ENCODE results near the gene C1orf21.

The C1orf21 gene

GRCh38 chr1:184445997-184446396 lies 59.2 kb downstream of the C1orf21 start:
- no peak for DNase-seq (ENCODE audit: low read depth in 2 of 2)

DNA sequence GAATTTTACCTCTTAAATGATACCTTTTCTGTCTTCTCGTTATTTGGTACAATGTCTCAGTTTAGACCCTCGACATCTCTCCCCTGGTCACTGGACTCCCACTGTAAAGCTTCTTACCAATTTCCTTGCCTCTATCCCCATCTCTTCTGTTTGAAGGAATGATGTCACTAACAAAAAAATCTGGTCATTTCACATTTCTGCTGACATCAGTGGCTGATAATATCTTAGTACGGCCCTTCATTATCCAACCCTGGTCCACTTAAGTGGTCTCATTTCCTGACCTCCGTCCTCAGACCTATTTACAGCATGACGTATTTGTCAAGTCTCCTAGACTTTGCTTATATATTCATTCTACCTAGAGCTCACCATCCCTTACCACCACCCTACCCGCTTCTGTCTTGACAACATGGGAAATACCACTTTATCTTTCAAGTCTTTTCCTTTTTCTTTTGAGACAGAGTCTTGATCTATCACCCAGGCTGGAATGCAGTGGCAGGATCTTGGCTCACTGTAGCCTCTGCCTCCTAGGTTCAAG lies 60.9 kb downstream of the C1orf21 start:
- no peak for DNase-seq (ENCODE audit: low read depth in 2 of 2)

DNA sequence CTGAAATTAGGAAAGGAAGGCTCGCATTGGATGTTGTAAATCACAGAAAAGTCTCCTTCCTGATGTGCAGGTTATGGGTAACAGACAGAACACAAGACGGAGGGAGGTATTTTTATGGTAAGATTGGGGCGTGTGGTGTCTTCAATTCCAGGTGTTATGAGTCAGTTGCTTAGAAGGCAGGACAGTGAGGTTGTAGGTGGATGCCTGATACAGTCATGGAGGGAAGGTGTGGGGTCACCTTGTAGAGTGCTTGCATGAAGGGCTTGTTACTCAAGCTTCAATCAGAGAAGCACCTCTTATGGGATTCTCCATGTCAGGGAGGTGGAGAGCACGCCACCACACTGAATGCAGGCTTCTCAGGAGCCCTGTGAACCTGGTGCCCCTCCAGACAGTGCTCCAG lies 63.1 kb downstream of the C1orf21 start:
- no peak for DNase-seq (ENCODE audit: low read depth in 2 of 2)

- DNase-seq (ENCODE audit: low read depth in 2 of 2): no peak
These were observed 69.0 kb downstream of the C1orf21 start for GRCh38 chr1:184455786-184456185.

- DNase-seq (ENCODE audit: low read depth in 2 of 2): no peak
These were observed 69.4 kb downstream of the C1orf21 start for GRCh38 chr1:184456189-184456588.

DNA sequence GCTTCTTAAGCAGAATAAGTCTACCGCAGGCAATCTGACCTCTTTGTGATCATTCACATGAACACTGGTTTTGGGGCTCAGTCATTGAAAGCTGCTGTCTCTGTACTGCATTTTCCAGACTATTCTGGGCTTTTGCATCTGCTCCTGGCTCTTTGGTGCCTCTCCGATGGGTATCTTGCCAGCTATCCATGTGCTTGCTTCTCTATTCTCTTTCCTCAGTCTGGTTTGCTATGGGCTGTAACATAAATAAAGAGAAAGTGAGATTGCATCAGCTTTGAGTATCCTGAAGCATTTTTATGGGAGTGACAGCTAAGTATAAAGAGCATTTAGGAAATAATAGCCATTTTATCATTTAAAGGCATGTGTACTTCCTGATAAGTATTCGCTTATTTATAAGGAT lies 70.7 kb downstream of the C1orf21 start:
- no peak for DNase-seq (ENCODE audit: low read depth in 2 of 2)

- no peak for DNase-seq (ENCODE audit: low read depth in 2 of 2)
These were observed 74.5 kb downstream of the C1orf21 start for GRCh38 chr1:184461321-184461720.

GRCh38 chr1:184462155-184462554 lies 75.3 kb downstream of the C1orf21 start:
- no peak for DNase-seq (ENCODE audit: low read depth in 2 of 2)

- no peak for DNase-seq (ENCODE audit: low read depth in 2 of 2)
These were observed 76.2 kb downstream of the C1orf21 start for GRCh38 chr1:184462990-184463389.

DNA sequence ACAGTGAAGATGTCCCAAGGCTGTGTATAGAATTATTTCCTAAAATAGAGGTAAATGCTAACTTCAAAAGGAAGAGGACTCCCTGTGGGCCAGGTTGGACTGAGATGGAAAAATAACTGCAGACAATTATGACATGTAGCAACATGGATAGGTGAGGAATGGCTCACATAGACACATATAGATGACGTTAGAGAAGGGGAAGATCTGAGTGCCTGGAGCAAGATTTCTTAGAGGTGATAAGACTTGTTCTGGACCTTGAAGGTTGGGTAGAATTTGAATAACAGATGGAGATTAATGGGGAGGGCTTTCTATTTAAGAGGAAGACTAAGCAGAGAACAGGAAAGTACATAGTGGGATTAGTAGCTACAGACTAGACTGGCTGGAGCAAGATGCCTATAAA lies 76.9 kb downstream of the C1orf21 start:
- DNase-seq (ENCODE audit: low read depth in 2 of 2): no peak

- DNase-seq (ENCODE audit: low read depth in 2 of 2): no peak
These were observed 77.9 kb downstream of the C1orf21 start for GRCh38 chr1:184464757-184465156.

- DNase-seq (ENCODE audit: low read depth in 2 of 2): no peak
These were observed 78.8 kb downstream of the C1orf21 start for GRCh38 chr1:184465489-184466146.

DNA sequence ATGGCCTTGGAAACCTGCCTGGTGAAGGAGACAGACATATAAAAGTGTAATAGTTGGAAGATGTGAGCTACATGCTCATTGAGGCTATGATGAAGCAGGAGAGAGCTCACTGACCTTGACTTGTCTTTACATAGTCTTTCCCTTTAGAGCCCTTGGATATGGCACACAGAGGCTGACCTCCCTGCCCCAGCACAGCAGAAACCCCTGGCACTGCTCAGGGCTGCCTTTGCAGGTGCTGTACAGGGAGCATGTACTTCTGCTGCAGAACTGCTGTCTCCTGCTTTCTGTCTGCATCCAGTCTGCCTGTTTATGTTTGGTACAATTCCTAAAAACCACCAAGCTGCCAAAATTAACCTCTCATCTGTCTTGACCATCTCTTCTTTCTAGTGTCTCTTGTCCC lies 80.5 kb downstream of the C1orf21 start:
- no peak for DNase-seq (ENCODE audit: low read depth in 2 of 2)

GRCh38 chr1:184469396-184469795 lies 82.6 kb downstream of the C1orf21 start:
- DNase-seq (ENCODE audit: low read depth in 2 of 2): no peak

DNA sequence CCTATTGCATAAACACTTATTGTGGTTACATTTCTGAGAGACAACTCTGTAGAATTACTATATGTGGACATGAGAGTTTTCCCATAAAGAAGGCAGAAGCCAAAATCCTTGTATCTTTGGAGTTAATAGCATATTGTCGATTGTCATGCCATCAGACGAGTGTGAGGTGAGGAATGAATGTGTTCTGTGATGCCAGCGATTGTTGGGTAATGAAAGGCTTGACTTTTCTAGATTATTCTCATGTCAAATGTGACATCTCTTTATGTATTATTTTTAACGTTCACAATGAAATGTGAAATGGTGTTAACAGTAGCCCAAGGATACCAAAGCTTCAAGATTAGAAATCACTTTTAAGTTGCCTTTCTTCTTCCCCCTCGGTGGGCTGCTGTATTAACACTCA lies 84.9 kb downstream of the C1orf21 start:
- DNase-seq (ENCODE audit: low read depth in 2 of 2): no peak

- DNase-seq (ENCODE audit: low read depth in 2 of 2): no peak
These were observed 85.3 kb downstream of the C1orf21 start for GRCh38 chr1:184472136-184472535.

DNA sequence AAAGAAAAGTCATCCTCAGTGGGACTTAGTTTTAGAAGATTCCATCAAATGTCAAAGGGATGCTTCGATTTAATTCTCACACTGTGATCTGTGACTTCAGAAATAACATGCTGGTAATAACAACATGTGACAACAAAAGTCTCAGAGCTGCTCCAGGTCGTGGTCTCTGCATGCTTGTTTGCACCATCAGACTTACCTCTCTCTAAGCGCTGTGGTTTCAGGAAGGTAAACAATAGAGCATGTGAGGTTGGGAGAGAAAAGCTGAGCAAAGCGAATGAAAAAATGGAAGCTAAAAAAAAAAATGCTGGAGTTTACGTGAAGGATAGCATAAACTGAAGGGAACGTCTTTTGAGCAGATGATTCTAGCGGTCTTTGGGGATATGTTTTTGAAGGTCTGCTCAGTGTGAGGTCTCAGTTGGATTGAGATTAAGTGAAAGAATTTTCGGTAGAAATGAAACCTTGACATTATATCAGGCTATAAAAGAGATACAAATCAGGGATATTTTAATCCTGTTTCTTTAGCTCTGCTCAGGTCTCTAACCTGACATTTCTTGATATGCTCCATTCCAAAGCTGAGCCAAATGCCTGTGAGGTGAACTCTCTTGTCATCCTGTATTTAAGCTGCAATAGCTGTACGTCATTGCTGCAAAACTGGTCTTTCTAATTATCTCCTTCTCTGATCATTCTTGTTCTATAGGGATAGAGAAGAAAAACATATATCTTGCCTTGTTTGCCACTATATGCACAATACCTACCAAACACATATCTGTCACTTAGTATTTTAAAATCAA lies 86.5 kb downstream of the C1orf21 start:
- DNase-seq (ENCODE audit: low read depth in 2 of 2): no peak

- no peak for DNase-seq (ENCODE audit: low read depth in 2 of 2)
These were observed 89.4 kb downstream of the C1orf21 start for GRCh38 chr1:184476187-184476586.

- DNase-seq (ENCODE audit: low read depth in 2 of 2): no peak
These were observed 92.8 kb downstream of the C1orf21 start for GRCh38 chr1:184479435-184480167.

GRCh38 chr1:184480736-184481135 lies 93.9 kb downstream of the C1orf21 start:
- DNase-seq (ENCODE audit: low read depth in 2 of 2): no peak

DNA sequence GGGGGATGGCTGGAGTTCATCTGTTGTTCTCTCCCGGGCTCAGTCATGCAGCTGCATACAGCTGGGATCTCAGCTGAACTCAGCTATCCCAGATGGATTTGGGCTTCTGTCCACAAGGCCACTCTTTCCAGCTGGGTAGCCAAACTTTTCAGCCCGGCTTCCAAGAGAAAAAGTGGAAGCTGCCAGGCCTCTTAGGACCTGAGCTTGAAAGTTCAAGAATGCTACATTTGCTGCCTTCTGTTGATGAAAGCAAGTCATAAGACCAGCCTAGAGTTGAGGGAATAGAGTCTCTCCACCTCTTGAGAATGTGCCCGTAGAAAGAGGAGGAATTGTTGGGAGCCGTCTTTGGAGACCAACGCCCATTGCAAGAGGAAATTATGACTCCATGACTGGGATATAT lies 95.3 kb downstream of the C1orf21 start:
- no peak for DNase-seq (ENCODE audit: low read depth in 2 of 2)

DNA sequence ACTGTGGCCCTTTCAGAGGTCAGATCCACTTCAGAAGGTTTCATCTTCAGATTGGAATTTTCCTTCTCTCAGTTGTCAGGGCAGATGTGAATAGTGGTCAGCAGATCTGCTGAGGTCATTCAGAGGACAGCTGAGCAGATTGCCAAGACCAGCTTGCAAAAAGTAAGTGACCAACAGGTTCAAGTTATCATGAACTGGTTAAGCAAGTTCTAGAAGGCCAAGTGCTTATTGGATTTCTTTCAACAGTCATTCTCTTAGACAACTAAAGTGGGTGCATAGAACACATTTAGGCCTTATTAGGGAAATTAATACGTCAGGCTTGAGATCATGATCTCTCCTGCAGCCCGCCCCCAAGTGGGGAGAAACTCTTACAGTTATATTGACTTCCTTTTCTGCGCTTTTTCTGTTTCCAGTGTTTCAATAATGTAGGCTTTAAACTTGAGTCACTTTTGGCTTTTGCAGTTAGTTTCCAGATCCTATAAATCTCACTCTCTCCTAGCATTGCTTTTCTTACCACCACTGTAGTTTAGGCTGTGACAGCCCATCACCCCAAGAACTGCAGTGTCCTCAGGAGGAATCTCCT lies 96.4 kb downstream of the C1orf21 start:
- DNase-seq (ENCODE audit: low read depth in 2 of 2): no peak

Measured in stimulated activated CD8-positive, alpha-beta memory T cell treated with anti-CD3 and anti-CD28 coated beads, Interleukin-15, amount 100 ng/mL, for 48 hours (primary cell).